B cell (primary cell): ENCODE data around the gene MUC22.

Experiments
- CTCF ChIP-seq: fragments of 200-600 bp; IDR thresholded peaks from one replicate; pipeline ENCODE4 v1.8.0; 2022; ENCODE audit warnings: antibody characterized with exemption, mild to moderate bottlenecking
- EZH2 ChIP-seq: IDR thresholded peaks from 2 replicates; pipeline ENCODE4 v1.6.1; 2012; ENCODE audit warnings: borderline replicate concordance, low read depth, mild to moderate bottlenecking, moderate library complexity, low read length; ENCODE audit not compliant: insufficient read depth, poor library complexity, severe bottlenecking

DNA sequence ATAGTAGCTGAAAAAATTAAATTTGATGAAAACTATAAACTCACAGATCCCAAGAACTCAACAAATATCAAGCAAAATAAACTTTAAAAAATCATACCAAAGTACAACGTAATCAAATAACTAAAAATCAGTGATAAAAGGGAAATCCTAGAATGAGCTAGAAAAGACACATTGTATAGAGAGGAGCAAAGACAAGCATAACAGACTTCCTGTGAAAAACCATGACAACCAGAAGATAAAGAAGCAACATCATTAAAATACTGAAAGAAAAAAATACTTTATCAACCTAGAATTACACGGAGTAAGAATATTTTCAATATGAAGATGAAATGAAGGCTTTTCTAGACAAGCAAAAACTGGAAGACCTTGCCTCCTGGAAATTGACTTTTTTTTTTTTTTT, 9.8 kb downstream of the MUC22 start:
- no peak for TF ChIP-seq EZH2
- no peak for TF ChIP-seq CTCF
